ENCODE measurements around the gene FAM163B. TPM values are rescaled to one million over a fixed set of nuclear protein-coding genes. Genes with fewer than 3 reads are reported as not detected.

The FAM163B gene
- total and polyA plus RNA-seq, 2 experiments from 2014 or later, result 0.35 to 1.0 TPM

DNA sequence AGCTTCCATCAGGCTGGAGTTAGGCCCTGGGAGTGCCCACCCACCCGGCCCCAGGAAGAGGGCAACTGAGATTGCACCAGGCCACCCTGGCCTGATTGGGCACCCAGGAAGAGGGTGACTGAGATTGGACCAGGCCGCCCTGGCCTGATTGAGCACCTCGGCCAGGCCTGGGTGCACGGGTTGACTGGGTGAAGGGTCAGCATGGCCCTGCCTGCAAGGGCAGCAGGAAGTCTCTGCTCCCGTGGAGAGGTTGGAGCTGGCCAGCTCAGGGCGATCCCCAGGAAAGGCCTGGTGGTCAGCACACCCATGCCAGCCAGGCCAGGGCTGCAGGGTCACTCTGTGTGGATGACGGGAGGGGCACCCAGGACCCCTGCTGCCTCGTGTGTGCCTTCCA is 62.9 kb downstream of the FAM163B start:
- no peak overlapping the region for H2AFZ ChIP-seq
- H4K20me1 ChIP-seq (ENCODE audit: insufficient read depth, poor library complexity, severe bottlenecking), result no peaks in the 10 kb centered on the region
- peaks cover 4% of the 10 kb centered on the region for H3K4me1 ChIP-seq (ENCODE audit: insufficient read depth)
- H3K27me3 ChIP-seq, result no peaks in the 10 kb centered on the region
- no peaks in the 10 kb centered on the region for H3K9me2 ChIP-seq (replicated peaks; ENCODE audit: insufficient read depth)
- no peak for DNase-seq (ENCODE audit: low spot score)
- H3K9me3 ChIP-seq (ENCODE audit: low read depth), result no peaks in the 10 kb centered on the region
- no peak overlapping the region for H3K4me3 ChIP-seq
- H3K27ac ChIP-seq, result no peak overlapping the region
- no peak for TF ChIP-seq EZH2 (IDR thresholded peaks at IDR 0.05; ENCODE audit: borderline replicate concordance)
- TF ChIP-seq, protein P1, sequence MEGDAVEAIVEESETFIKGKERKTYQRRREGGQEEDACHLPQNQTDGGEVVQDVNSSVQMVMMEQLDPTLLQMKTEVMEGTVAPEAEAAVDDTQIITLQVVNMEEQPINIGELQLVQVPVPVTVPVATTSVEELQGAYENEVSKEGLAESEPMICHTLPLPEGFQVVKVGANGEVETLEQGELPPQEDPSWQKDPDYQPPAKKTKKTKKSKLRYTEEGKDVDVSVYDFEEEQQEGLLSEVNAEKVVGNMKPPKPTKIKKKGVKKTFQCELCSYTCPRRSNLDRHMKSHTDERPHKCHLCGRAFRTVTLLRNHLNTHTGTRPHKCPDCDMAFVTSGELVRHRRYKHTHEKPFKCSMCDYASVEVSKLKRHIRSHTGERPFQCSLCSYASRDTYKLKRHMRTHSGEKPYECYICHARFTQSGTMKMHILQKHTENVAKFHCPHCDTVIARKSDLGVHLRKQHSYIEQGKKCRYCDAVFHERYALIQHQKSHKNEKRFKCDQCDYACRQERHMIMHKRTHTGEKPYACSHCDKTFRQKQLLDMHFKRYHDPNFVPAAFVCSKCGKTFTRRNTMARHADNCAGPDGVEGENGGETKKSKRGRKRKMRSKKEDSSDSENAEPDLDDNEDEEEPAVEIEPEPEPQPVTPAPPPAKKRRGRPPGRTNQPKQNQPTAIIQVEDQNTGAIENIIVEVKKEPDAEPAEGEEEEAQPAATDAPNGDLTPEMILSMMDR (IDR thresholded peaks at IDR 0.05; ENCODE audit: poor library complexity), result no peak
- no peak overlapping the region for H3K4me2 ChIP-seq
- no peaks in the 10 kb centered on the region for H3K79me2 ChIP-seq
- WGBS (ENCODE audit: low lambda C conversion rate, missing lambda C conversion rate), result 83% methylated on average over 7 of the region's 8 CpGs
- H3K36me3 ChIP-seq (replicated peaks; ENCODE audit: insufficient read depth, low read depth), result no peaks in the 10 kb centered on the region

DNA sequence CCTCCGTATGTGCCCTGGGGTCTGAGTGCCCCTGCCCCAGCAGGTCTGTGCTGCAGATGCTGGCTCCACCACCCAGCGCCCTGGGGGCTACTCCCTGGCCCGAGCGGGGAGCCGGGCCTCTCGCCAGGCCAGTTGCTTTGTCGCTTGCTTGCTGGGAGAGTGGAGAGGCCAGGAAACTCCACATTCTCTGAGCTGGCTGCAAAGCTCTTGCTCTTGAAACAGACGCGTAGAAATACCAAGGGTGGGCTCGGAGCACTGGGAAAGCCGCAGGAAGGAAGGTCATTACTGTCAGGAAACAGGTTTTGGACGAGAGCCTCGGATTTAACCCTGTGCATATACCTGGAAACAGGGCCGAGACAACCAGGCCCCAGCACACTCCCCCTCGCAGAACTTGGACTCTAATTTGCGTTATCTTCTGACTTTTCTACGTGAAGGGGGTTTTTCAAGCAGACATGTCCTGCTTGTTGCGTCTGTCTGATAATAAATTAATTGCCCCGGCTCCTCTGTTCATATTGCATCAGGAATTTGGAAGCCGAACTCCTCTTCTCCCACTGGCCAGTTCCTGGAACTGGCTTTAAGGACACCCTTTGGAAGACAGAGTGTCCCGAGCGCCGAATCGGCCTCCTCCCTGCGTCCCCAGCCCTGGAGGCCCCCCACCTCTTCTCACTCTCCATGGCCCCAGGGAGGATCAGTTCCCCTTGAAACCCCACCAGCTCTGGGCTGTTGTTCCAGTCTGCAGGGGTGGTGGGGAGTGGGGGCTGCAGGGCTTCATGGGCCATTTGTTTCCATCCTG is 63.5 kb downstream of the FAM163B start:
- Histone ChIP-seq H3K9me3 (ENCODE audit: low read depth) (no peaks in the 10 kb centered on the region), H3K79me2 (no peaks in the 10 kb centered on the region), H3K4me1 (ENCODE audit: insufficient read depth) (peaks cover 4% of the 10 kb centered on the region), H2AFZ (no peak overlapping the region), H3K27ac (no peak overlapping the region), H3K9me2 (replicated peaks; ENCODE audit: insufficient read depth) (no peaks in the 10 kb centered on the region), H3K4me2 (no peak overlapping the region), H3K4me3 (no peak overlapping the region), H4K20me1 (ENCODE audit: insufficient read depth, poor library complexity, severe bottlenecking) (no peaks in the 10 kb centered on the region), H3K36me3 (replicated peaks; ENCODE audit: insufficient read depth, low read depth) (no peaks in the 10 kb centered on the region), H3K27me3 (no peaks in the 10 kb centered on the region)
- TF ChIP-seq, protein P1 (IDR thresholded peaks at IDR 0.05; ENCODE audit: poor library complexity), result no peak
- no peak for TF ChIP-seq EZH2phosphoT487 (IDR thresholded peaks at IDR 0.05; ENCODE audit: low read depth, severe bottlenecking, unreplicated experiment)
- TF ChIP-seq EZH2 (IDR thresholded peaks at IDR 0.05; ENCODE audit: borderline replicate concordance), result no peak
- 58% methylated on average over 25 of the region's 25 CpGs for WGBS (ENCODE audit: low lambda C conversion rate, missing lambda C conversion rate)
- no peak for DNase-seq (ENCODE audit: low spot score)

DNA sequence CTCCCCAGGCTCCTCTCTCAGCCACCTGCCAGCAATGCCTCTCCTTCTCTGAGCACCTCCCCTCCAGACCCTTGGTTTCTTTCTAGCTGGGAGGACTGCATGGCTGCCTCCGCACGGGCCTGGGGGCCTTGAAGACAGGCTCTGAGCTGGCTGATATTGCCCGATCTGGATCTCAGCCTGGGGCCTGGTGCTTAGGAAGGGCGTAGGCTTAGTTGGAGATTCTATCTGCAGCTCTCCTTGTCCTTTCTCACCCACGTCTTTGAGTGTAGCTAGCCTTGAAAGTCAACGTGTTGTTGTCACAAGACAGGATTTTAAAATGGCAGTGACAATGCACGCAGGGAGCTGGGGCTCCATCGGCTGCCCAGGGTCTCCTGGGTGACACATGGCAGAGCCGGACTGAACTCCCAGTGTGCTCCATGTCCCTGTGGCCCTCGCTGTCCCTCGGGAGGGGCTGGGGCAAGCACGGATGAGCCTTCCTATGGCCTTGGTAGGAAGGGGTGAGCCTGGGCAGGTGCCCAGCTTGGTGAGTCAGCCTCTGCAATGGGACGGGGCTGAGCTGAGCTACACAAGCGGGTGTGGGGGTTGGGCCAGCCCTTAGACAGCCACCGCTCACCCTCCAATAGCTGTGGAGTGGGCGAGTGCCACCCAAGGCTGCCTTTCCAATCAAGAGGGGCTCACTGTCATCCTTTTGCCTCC is 65.3 kb downstream of the FAM163B start:
- 82% methylated on average over 16 of the region's 16 CpGs for WGBS (ENCODE audit: low lambda C conversion rate, missing lambda C conversion rate)
- H3K36me3 ChIP-seq (replicated peaks; ENCODE audit: insufficient read depth, low read depth), result no peaks in the 10 kb centered on the region
- no peak for DNase-seq (ENCODE audit: low spot score)
- H3K4me3 ChIP-seq, result no peak overlapping the region
- H3K4me2 ChIP-seq, result no peak overlapping the region
- no peak overlapping the region for H3K27ac ChIP-seq
- H3K9me2 ChIP-seq (replicated peaks; ENCODE audit: insufficient read depth), result no peaks in the 10 kb centered on the region
- no peaks in the 10 kb centered on the region for H3K27me3 ChIP-seq
- H4K20me1 ChIP-seq (ENCODE audit: insufficient read depth, poor library complexity, severe bottlenecking), result no peaks in the 10 kb centered on the region
- peaks cover 4% of the 10 kb centered on the region for H3K4me1 ChIP-seq (ENCODE audit: insufficient read depth)
- H3K9me3 ChIP-seq (ENCODE audit: low read depth), result no peaks in the 10 kb centered on the region
- H2AFZ ChIP-seq, result no peak overlapping the region
- no peaks in the 10 kb centered on the region for H3K79me2 ChIP-seq
- TF ChIP-seq, protein P1 (IDR thresholded peaks at IDR 0.05; ENCODE audit: poor library complexity), result no peak
- no peak for TF ChIP-seq EZH2 (IDR thresholded peaks at IDR 0.05; ENCODE audit: borderline replicate concordance)
- no peak for TF ChIP-seq EZH2phosphoT487 (IDR thresholded peaks at IDR 0.05; ENCODE audit: low read depth, severe bottlenecking, unreplicated experiment)

Data from hepatocyte (in vitro differentiated cells).